Stimulated activated CD4-positive, alpha-beta T cell treated with anti-CD3 and anti-CD28 coated beads, Interleukin-1b, Interleukin-23, amount 100 ng/mL, for 1 hour (primary cell): ENCODE results near the gene UBE3D.

ENCODE experiments used
- DNase-seq, 2 donors: peaks; one replicate each; pipeline ENCODE4 v3.0.0-alpha.2; 2020; ENCODE audit warnings: low read depth in 2 of 2

Gene UBE3D, protein sequence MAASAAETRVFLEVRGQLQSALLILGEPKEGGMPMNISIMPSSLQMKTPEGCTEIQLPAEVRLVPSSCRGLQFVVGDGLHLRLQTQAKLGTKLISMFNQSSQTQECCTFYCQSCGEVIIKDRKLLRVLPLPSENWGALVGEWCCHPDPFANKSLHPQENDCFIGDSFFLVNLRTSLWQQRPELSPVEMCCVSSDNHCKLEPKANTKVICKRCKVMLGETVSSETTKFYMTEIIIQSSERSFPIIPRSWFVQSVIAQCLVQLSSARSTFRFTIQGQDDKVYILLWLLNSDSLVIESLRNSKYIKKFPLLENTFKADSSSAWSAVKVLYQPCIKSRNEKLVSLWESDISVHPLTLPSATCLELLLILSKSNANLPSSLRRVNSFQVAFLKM

DNA sequence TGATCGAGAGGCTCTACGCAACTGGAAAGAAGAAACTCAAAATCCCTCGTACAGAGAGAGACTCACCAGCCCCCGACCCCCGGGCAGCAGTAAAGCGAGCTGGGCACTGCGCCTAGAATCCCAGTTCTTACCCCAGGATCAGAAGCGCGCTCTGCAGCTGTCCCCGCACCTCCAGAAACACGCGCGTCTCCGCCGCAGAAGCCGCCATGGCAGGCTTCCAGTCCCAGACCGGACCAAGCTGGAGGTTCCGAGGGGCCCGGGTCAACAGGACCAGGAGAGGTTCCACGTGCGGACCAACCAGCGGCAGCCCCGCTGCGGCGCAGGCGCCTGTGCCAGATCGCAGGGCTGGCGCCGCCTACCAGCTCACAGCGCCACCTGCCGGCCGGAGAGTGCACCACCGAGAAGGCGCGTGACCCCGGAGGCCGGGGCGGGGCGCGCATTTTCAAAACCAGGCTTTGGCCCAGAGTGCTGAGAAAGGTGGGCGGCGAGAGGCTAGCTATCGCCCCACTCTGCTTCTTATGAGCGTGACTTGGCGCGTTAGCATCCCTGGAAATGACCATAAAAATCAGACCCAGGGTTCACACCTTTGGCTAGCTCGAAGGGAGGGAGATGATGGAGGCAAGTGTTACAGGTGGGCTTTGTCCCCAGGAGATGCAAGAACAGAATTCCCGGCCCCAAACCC is at the start of gene UBE3D:
Gene UBE3D (minus strand): TSS at position 331 of the 682 bp plus-strand sequence. CDS start 123 bp downstream, at position 208.
- peak; percentile 85 to 92 for DNase-seq

DNA sequence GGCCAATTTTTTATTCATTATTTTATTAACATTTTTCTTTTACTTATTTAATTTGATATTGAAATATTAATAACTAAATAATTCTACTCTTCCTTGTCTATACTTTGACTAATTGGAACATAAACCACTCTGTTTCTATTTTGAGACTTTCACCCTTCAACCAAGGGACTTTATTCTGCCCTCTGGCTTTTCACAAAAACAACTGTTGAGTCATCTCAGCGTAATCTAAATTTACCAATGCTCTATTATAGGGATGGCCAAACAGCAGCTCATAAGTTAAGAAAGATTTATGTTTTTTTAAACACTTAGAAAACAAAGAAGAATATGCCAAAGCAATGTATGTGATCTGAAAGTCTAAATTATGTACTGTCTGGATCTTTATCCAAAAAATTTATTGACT is 48.5 kb upstream of the UBE3D start:
- DNase-seq, result no peak

DNA sequence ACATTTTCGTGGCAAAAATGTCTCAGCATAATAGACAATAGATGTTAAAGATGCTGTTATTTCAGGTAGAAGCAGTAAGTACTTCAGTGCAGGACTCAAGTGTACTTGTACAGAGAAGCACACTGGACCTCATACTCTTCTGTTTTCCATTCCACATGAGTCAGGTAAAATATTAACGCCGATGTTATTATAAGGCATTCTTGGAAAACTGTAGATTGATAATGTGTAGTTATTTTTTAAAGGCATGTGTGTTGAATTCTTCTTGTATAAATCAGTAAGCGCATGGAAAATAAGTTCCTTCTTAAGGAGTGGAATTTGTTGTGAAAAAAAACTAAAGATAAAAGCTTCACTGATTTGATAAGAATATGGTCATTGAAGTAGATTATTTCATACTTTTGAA is 47.6 kb upstream of the UBE3D start:
- DNase-seq, result no peak

DNA sequence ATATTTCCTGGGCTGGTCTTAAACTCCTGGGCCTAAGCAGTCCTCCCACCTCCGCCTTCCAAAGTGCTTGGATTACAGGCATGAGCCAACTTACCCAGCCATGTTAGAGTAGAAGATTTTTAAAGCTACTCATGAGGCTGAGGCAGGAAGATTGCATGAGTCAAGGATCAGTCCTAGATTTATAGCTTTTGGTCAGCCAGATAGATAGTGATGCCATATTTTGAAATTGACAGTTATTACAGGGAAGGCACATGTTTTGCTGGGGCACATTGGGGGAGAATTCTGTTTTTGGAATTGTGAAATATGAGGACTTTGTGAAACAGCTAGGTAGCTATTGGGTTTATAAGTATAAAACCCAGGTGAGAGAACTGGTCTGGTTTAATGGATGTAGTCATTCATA is 42.7 kb upstream of the UBE3D start:
- no peak for DNase-seq

DNA sequence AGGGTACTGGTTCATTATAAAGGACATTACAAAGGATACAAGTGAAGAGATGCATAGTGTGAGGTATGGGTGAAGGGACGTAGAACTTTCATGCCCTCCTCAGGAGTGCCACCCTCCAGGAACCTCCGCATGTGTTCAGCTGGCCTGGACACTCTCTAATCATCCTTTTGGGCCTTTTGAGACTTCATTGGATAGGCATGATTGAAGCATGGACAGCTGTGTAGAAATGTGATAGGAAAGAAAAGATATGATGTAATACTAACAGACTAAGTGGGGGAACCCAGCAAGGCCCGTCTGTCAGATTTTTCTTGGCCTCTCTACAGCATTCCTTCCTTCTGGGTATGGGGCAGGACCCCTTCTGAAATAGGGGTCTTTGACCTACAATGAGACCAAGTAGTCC is 32.9 kb upstream of the UBE3D start:
- no peak for DNase-seq

DNA sequence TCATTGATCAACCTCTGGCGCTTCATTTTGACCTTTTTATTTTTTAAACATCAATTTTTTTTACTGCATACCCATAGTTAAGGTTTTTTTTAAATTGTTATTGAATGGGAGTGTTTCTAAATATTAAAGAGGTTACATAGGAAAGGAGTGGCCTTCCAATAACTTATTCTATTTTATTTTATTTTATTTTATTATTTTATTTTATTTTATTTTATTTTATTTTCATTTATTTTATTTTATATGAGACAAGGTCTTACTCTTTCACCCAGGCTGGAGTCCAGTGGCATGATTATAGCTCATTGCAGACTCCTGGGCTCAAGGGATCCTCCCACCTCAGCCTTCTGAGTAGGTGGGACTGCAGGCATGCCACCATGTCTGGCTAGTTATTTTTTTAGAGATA is 32.0 kb upstream of the UBE3D start:
- no peak for DNase-seq

DNA sequence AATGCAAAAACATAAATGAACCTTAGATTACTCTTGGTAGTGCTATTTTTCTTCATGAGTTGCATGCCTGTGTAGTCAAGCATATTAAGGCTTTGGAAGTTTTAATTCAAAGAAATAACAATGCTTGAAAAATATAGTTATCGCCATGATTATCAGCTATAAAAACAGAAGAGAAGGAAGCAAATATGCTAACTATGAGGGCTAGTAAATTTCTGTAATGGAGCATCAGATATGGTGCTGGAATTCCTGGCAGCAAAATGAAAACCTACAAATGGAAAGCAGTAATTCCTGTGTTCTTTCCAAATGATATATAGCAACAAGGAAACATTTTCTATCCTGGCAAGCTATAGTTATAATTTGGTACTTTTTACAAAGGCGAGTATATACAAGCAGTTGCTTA is 31.6 kb upstream of the UBE3D start:
- no peak for DNase-seq

DNA sequence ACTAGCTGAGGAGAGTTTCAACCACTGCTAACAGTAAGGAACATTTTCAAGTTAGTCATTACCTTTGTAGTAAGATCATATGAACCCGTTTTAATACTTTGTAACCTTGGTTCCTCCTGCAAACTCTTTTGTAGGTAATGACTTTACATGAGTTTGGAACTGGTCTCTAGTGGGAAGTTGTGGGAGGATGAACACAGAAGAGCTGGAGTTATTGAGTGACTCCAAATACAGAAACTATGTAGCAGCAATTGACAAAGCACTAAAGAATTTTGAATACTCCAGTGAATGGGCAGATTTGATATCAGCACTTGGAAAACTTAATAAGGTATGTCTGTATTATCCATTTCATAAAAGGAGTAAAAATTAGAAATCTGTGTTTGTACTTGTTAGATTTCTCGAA is 31.1 kb upstream of the UBE3D start:
- DNase-seq, result no peak

DNA sequence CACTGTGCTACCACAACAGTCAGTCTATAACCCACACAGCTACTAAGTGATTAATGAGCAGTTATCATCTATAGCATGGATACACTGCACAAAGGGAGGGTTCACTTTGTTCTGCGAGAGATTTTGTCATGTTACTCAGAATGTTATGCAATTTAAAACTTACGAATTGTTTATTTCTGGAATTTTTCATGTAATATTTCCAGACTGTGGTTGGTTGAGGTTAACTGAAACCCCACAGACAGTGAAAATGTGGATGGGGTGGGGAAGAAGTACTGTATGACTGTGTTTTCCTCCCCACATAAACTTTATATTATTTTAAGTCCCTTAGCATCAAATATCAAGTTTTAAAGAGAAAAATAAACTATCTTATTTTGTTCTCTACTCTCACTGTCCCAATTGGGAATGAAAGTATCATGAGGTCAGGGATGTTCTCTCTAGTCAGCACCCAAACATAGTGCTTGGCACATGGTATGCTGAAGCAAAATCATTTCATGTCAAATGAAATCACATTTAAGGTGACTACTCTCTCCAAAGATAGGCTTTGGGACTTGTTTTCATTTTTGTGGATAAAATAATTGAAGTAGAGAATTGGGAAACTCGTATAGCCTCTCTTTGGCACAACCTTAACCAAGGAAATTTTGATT is 27.2 kb upstream of the UBE3D start:
- no peak for DNase-seq

DNA sequence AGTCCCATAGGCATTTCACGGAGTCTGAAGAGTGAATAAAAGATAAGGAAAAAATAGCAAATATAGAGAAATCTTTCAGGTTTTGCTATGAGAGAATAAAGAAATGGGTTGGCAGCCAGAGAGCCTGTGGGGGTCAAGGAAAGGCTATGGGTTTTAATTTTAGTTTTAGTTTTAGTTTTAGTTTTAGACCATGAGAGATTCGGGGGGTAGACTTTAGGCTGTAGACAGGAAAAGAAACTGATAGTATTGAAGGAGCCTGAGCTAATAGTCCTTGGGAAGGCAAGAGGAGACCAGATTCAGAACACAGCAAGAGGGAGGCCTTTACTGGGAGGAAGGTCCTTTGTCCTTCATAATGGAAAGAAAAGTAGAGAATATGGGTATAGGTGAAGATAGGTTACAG is 21.1 kb upstream of the UBE3D start:
- no peak for DNase-seq

DNA sequence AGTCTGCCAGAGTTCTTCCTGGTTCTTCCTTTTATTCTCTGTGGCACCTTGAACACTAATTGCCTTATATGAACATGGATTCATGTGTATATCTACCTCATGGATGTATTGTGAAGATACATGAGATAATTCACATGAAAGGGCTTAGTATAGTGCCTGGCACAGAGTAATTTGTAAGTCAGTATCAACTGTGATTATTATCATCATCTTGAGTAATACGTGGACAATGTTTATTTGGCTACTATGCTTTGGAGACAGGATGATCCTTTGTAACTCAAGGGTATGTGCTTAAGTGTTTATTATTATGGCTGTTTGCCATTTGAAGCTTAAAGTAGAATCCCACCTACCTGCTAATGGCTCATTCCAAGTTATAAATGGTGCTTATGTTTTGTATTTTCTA is 17.8 kb upstream of the UBE3D start:
- DNase-seq, result no peak

DNA sequence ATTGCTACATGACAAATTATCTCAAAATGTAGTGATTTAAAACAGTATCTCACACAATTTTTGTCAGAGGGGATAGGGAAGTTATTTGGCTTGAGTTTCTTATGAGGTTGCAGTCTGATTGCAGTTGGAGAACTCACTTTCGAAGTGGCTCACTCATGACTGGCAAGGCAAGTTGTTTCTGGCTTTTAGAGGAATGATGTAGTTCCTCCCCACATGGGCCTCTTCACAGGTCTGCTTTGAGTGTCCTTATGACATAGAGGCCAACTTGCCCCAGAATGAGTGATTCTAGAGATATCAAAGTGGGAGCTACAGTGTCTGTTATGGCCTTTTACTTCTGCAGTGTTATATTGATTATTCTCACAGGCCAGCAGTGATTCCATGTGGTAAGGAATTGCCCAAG is 8.0 kb upstream of the UBE3D start:
- no peak for DNase-seq

DNA sequence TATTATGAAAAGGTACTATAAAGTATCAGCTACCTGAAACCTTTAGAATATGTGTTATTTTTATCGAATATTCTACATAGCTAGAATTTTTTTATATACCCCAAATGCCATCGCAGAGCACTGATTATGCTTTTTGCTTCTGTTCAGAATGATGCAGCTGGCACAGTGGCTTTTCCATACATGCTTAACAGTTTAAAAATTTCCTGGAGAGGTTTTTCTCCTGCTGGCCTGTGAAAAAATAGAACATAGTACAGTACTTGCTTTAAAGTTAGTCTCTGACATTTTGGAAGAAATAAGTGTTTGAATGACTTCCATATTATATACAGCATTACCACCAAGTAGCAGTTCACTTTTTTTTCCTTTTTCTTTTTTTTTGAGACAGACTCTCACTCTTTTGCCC is 7.1 kb upstream of the UBE3D start:
- no peak for DNase-seq

DNA sequence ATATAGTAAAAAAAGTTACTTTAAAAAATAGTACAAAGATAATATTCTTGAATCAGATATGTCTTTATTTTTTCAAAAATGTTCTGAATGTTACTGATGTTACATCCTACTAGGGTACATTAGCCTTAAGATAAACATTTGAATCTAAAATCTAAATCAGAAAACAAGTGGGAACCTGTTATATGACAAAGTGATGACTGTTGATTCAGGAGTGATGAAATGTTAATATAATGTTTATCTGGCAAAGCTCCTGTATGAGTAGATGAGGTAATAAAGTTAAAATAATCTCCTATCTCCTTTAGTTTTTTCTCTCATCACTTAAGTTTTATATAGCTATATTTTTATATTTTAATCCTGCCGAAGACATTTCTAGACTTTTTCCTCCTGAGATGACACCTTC is 6.1 kb upstream of the UBE3D start:
- no peak for DNase-seq

DNA sequence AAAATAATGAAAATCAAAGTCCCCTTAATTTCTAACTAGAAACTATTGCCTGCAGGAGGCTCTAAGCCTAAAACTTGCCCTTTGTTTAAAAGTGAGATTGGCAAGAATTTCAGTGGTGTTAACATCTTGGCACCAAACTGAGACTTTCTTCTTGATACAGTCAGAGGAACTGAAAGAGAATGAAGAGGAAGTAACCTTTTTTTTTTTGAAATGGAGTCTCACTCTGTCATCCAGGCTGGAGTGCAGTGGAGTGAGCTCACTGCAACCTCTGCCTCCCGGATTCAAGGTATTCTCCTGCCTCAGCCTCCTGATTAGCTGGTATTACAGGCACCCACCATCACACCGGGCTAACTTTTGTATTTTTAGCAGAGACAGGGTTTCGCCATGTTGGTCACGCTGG is 5.4 kb upstream of the UBE3D start:
- DNase-seq, result no peak

DNA sequence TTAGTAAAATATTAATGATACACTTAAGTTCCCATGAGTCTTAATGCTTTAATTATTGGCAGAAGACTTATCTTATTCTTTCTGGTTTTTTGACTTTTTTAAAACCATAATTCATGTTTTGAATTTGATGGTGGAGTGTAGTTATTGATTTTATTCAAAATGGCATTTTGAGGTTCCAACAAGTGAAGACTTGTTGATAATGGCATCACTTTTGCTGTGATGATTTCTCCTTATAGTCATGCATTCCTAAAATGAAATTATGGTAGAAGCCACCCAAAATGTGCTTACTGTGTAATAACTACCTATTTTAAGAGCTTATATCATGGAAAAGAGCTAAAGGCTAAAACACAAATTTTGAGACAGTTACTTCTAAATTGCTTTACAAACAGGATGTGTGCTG is 4.0 kb upstream of the UBE3D start:
- DNase-seq, result no peak

DNA sequence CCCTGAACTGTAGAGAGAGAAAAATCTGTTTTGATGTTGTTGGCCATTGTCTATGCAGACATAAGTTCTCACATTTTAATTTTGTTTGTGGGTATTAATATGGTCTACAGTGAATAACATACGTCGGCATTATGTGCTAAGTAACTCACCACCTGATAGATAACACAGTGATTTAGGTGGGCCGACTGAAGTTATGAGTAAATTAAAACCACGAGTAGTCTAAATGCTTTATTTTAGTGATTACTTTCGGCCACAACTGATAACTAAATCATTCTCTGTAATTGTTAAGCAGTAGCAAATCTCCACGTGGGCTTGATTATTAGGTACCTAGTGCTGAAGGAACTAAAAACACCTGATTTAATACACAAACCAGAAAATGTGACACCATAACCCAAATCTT is 3.0 kb upstream of the UBE3D start:
- DNase-seq, result no peak

DNA sequence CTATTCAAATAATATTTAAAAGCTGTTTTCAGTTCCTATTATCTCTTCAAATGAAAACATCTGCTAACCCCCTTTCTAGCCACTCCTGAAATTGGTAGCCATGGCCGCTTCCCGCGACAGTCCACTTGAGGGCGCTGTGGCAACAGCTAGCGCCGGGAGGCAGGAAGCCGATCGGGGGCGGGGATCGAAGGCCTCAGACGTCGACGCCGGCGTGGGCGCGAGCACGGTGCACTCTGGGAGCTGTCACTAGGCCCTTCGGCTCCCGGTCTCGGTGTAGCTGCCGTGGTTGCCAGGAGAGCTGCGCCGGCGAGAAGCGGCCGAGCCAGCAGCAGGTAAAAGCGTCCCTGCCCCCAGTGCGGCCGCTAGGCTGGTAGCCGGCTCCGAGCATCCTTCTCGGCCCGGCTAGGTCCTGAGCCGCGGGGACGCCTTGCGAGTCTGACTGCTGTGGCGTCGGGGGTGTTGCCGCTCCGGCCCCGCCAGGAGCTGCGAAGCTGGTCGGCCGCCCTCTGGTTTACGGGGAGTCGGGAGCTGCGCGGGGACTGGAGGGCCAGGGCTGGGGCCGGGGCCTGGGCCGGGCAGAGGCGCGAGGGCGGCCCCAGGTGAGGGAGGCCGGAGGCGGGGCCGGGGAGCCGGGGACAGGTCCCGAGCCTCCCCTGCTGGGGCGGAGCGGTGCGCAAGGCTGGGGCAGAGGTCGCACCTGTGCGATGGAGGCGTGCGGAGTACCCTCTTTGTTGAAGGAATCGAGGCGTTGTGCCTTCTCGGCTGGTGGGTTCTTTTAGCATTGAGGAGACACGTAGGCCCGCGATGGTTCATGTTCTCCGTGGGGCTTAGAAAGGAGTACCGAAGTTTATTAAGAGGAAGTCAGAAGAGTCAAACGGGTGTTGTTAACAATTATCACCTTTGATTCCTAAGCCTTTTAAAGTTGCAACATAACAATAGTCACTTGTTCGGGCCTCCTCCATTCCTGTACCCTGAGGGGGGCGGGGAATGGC is 2.1 kb upstream of the UBE3D start, which contains the start of gene DOP1A:
Gene DOP1A (plus strand): TSS at position 224 of the 992 bp plus-strand sequence. CDS start 29,307 bp downstream, outside the sequence.
- DNase-seq, result peak; percentile 90 to 96

DNA sequence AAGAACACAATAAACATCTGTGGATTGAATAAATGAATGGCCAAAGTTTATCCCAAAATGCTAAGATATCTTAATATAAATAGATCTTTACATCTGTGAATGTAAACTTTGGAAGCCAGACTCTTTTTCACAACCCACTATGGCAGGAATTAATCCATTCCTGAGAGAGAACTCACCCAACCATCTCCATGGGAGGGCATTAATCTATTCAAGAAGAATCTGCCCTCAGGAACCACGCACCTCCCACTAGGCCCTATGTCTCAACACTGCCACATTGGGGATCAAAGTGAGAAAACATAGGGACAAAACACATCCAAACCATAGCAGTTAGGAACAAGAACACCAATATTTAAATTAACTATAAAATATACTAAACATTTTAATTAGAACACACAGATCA is 3.4 kb downstream of the UBE3D start:
- DNase-seq, result no peak

DNA sequence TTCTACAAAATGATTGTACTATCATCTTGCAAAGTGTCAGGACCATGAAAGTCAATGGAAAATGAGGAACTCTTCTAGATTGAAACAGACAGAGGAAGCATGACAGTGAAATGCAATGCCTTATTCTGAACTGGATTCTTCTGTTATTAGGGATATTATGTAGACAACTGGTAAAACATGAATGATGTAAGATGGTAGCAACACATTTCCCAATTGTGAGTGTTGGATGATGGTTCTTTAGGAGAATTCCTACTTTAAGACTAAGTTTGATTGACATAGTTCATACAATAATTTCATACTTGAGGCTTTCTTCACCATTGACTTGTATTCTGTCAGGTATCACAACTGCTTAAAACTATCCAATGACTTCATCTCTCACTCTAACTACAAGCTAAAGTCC is 4.5 kb downstream of the UBE3D start:
- DNase-seq, result no peak

DNA sequence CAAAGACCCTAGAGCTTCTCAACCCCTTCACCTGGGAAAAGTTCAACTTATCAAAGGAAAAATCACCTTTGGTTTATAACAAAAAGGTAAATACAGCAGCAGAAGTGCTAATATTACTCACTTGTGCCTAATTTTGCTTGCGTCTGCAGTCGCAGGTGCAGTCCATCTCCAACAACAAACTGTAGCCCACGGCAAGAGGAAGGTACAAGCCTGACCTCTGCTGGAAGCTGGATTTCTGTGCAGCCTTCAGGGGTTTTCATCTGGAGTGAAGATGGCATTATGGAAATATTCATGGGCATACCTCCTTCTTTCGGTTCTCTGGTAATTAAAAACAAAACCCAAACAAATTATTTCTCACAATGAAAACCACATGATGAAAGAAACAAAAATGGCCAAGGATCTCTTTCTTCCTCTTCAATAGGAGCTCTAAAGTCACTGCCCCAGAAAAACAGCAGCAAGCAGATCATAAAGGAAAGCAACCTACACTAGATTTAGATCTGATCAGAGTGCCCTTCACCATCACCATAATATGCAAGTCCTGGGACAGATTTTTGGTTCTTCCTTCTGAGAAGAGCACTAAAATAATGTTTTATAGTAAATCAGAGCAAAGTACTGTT is 7.8 kb downstream of the UBE3D start:
- no peak for DNase-seq
